Cardiac fibroblast (primary cell): ENCODE data around the gene MCM6.
A peak's percentile ranks its signal among the peaks of the same experiment; 100 is the strongest.

Experiments used
- DNase-seq, 2 donors: peaks; one replicate each; pipeline versions ENCODE4 v3.0.0 to v3.0.0-alpha.2; 2010; ENCODE audit warnings: low read depth in 2 of 2
- H3K4me3 ChIP-seq, 2 donors: replicated peaks in 1 of 2; 1 replicate in 1 of 2; 2 replicates in 1 of 2; pipeline ENCODE4 v1.5.1; 2011; ENCODE audit warnings: low read depth in 2 of 2, low read length in 2 of 2, mild to moderate bottlenecking in 2 of 2, moderate library complexity in 1 of 2
- TF ChIP-seq, protein P1 (sequence below): IDR thresholded peaks from one replicate; pipeline ENCODE4 v1.5.1; 2011; ENCODE audit warnings: low read depth, mild to moderate bottlenecking, low read length, inconsistent platforms

The MCM6 gene

DNA sequence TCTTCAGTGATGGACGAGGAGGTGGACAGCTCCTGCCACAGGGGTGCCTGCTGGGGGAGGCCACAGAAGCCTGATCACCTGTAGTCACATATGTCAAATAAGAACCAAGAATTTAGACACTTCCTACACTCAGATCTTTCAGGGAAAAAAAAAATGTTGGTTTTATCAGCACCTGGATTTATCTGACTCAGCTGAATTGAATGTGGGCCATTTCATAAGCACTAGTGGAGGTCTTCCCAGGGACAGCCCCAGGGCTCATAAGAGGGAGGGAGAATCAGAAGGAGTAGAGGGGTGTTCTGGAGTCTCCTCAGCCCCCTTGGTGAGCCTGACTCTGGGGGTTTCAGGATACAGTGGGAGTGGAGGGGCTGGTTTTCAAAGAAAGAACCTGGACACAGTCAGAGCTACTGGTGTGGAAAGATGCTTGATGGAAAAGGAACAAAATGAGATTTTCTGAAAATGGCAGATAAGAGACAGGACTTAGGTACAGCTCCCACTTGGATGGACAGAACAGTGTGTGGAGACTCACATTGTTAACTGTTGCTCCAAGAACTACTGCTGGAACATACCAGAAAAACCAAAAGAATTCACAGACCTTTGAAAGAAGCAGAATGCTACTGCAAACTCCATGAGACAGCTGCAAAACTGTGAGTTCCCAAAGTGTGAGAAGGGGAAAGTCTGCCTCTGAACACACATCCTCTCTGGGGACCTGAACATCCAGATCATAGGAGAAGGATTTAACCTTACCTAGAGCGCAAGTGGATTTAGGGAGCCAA is 84.6 kb downstream of the MCM6 start:
- TF ChIP-seq, protein P1, sequence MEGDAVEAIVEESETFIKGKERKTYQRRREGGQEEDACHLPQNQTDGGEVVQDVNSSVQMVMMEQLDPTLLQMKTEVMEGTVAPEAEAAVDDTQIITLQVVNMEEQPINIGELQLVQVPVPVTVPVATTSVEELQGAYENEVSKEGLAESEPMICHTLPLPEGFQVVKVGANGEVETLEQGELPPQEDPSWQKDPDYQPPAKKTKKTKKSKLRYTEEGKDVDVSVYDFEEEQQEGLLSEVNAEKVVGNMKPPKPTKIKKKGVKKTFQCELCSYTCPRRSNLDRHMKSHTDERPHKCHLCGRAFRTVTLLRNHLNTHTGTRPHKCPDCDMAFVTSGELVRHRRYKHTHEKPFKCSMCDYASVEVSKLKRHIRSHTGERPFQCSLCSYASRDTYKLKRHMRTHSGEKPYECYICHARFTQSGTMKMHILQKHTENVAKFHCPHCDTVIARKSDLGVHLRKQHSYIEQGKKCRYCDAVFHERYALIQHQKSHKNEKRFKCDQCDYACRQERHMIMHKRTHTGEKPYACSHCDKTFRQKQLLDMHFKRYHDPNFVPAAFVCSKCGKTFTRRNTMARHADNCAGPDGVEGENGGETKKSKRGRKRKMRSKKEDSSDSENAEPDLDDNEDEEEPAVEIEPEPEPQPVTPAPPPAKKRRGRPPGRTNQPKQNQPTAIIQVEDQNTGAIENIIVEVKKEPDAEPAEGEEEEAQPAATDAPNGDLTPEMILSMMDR = no peak
- no peak overlapping the region for H3K4me3 ChIP-seq
- peak; percentile 37 to 42 for DNase-seq

DNA sequence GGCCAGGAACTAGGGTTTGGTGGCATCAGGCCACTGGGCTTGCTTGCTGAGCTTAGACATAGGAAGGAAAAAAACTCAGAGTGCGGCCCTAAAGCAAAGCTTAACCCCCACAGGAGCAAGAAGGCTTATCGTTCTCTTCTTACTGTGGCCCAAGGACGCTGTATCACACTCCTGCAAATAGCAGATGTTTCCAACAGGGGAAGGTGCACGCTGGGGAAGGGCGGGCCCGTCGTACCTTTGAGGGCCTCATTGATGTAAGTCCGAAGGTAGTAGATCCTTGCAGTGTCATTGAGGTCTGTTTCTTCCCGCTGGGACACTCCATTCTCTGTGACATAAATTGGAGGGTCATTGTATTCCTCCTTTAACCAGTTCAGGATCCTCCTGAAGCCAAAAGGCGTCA is 85.8 kb downstream of the MCM6 start:
- DNase-seq = no peak
- TF ChIP-seq, protein P1 = no peak
- no peak overlapping the region for H3K4me3 ChIP-seq
